Lung (tissue), 12 donors: Measurements from ENCODE around the gene PUDP. TPM values are rescaled to one million over a fixed set of nuclear protein-coding genes. Genes with fewer than 3 reads are reported as not detected.

ENCODE experiments used
- ATAC-seq: fragments of 200-7000 bp; cut with Tn5 transposase; one replicate; pipeline ENCODE4 v1.9.1; 2020; ENCODE audit warnings: moderate number of reproducible peaks; ENCODE audit not compliant: insufficient read depth, low FRiP score
- DNase-seq, 3 donors: peaks; one replicate each; pipeline ENCODE4 v3.0.0-alpha.2; 2013 to 2017
- H3K27ac ChIP-seq, 2 donors: one replicate each; pipeline ENCODE4 v1.5.1; 2013; ENCODE audit warnings: mild to moderate bottlenecking in 2 of 2, moderate library complexity in 2 of 2, control low read depth in 1 of 2, inconsistent platforms in 1 of 2, low read depth in 1 of 2, low read length in 1 of 2
- H3K27me3 ChIP-seq, 3 donors: one replicate each; pipeline ENCODE4 v1.5.1; 2013; ENCODE audit warnings: low read length in 2 of 3; ENCODE audit not compliant: control insufficient read depth in 3 of 3, insufficient read depth in 3 of 3
- H3K36me3 ChIP-seq, 4 donors: one replicate each; pipeline ENCODE4 v1.5.1; 2013; ENCODE audit warnings: low read length in 4 of 4, mild to moderate bottlenecking in 1 of 4, moderate library complexity in 1 of 4; ENCODE audit not compliant: control insufficient read depth in 4 of 4, insufficient read depth in 4 of 4
- H3K4me1 ChIP-seq, 5 donors: one replicate each; pipeline ENCODE4 v1.5.1; 2013; ENCODE audit warnings: low read length in 5 of 5, mild to moderate bottlenecking in 2 of 5, moderate library complexity in 1 of 5; ENCODE audit not compliant: control insufficient read depth in 5 of 5, insufficient read depth in 5 of 5
- H3K4me3 ChIP-seq: one replicate; pipeline ENCODE4 v1.5.1; 2013; ENCODE audit warnings: mild to moderate bottlenecking, control low read depth, moderate library complexity
- H3K9ac ChIP-seq, 2 donors: one replicate each; pipeline ENCODE4 v1.5.1; 2013; ENCODE audit warnings: low read length in 2 of 2, control low read depth in 1 of 2; ENCODE audit not compliant: insufficient read depth in 1 of 2
- H3K9me3 ChIP-seq, 4 donors: one replicate each; pipeline ENCODE4 v1.5.1; 2013; ENCODE audit warnings: low read length in 3 of 4, mild to moderate bottlenecking in 1 of 4, moderate library complexity in 1 of 4; ENCODE audit not compliant: control insufficient read depth in 4 of 4, insufficient read depth in 3 of 4
- CTCF ChIP-seq: IDR thresholded peaks from 2 replicates; pipeline ENCODE4 v1.5.1; 2012; ENCODE audit warnings: mild to moderate bottlenecking; ENCODE audit errors: control extremely low read depth, extremely low read depth
- WGBS, 2 donors: extraction: QIAGEN DNeasy Blood & Tissue Kit; methylation state at CpG; one replicate each; pipeline ENCODE4 v1.1.7; 2013; 5-methylcytosine and 5-hydroxymethylcytosine counted together
- polyA plus RNA-seq, 2 donors: library from polyadenylated mRNA; stranded (reverse); fragments of 200-250 nt; gene quantifications; one replicate each; pipeline ENCODE4 v1.2.1, GENCODE V29; 2013
- total RNA-seq, 2 donors: library from RNA; depleted of rRNA in 1 of 2; stranded (reverse); fragments of >200 nt in 1 of 2; gene quantifications; one replicate each; pipeline ENCODE4 v1.2.1, GENCODE V29; 2014 to 2021
- donor health status: control.
- donor health status: control.
- donor health status: Bipolar disorder and iron deficiency.
- donor health status: healthy.
- donor health status: DM: yes; HTN: yes; CAD: no.

The PUDP gene
- total and polyA plus RNA-seq, 4 donors: 12.1 to 24.5 (median 15.0) TPM

- TF ChIP-seq CTCF: no peak
Measured at GRCh38 chrX:7072856-7073255, 75.1 kb downstream of the PUDP start.

GRCh38 chrX:7071390-7071789 is 76.6 kb downstream of the PUDP start:
- TF ChIP-seq CTCF: no peak
- H3K9me3 ChIP-seq: peaks cover 0 to 1% (median 0%) of the 10 kb centered on the region in 4 donors
- H3K27ac ChIP-seq: no peak overlapping the region
- ATAC-seq (no peak), DNase-seq (no peak)
- H3K27me3 ChIP-seq: peaks cover 0 to 21% (median 0%) of the 10 kb centered on the region in 3 donors
- H3K36me3 ChIP-seq: peaks cover 0 to 11% (median 4%) of the 10 kb centered on the region in 4 donors
- no peak overlapping the region for H3K4me3 ChIP-seq
- no peak overlapping the region for H3K9ac ChIP-seq
- 90 to 91% methylated on average over 3 of the region's 3 CpGs for WGBS, 2 donors
- peaks cover 0 to 2% (median 0%) of the 10 kb centered on the region in 5 donors for H3K4me1 ChIP-seq

More at GRCh38 chrX:7072856-7073255, 75.1 kb downstream of the PUDP start:
- Histone ChIP-seq H3K27ac (no peak overlapping the region), H3K27me3 (peaks cover 0 to 10% (median 0%) of the 10 kb centered on the region in 3 donors), H3K9ac (no peak overlapping the region), H3K4me3 (no peak overlapping the region), H3K36me3 (peaks cover 0 to 11% (median 3%) of the 10 kb centered on the region in 4 donors), H3K4me1 (peaks cover 0 to 2% (median 0%) of the 10 kb centered on the region in 5 donors), H3K9me3 (no peaks in the 10 kb centered on the region)
- WGBS, 2 donors: 97 to 98% methylated on average over 7 of the region's 7 CpGs
- ATAC-seq: no peak
- DNase-seq: no peak

- no peak overlapping the region for H3K9ac ChIP-seq
- no peak overlapping the region for H3K27ac ChIP-seq
- H3K4me1 ChIP-seq: peaks cover 0 to 2% (median 0%) of the 10 kb centered on the region in 5 donors
- no peak for DNase-seq
- 82 to 83% methylated on average over 2 of the region's 2 CpGs for WGBS, 2 donors
- no peak overlapping the region for H3K4me3 ChIP-seq
- peaks cover 0 to 21% (median 3%) of the 10 kb centered on the region in 3 donors for H3K27me3 ChIP-seq
- ATAC-seq: no peak
- peaks cover 0 to 1% (median 0%) of the 10 kb centered on the region in 4 donors for H3K9me3 ChIP-seq
- no peak for TF ChIP-seq CTCF
- peaks cover 0 to 5% (median 1%) of the 10 kb centered on the region in 4 donors for H3K36me3 ChIP-seq
Measured at GRCh38 chrX:7069556-7069955, 78.4 kb downstream of the PUDP start.

GRCh38 chrX:7068939-7069367 is 79.0 kb downstream of the PUDP start:
- Histone ChIP-seq H3K27ac (no peak overlapping the region), H3K4me1 (peaks cover 0 to 2% (median 0%) of the 10 kb centered on the region in 5 donors), H3K36me3 (peaks cover 0 to 5% (median 1%) of the 10 kb centered on the region in 4 donors), H3K4me3 (no peak overlapping the region), H3K9me3 (peaks cover 0 to 1% (median 0%) of the 10 kb centered on the region in 4 donors), H3K9ac (no peak overlapping the region), H3K27me3 (peaks cover 0 to 21% (median 3%) of the 10 kb centered on the region in 3 donors)
- TF ChIP-seq CTCF: no peak
- no peak for DNase-seq
- no peak for ATAC-seq
- WGBS, 2 donors: 36 to 74% methylated on average over 10 of the region's 10 CpGs
